Keratinocyte (primary cell): ENCODE data around the gene OPN4.

ENCODE experiments used
- EZH2 ChIP-seq: IDR thresholded peaks from one replicate; pipeline ENCODE4 v1.6.1; 2012; ENCODE audit warnings: inconsistent platforms, mild to moderate bottlenecking, low read length, moderate library complexity
- TF ChIP-seq, protein P1 (sequence below), 3 experiments: IDR thresholded peaks in 1 of 3; conservative IDR thresholded peaks in 1 of 3; optimal IDR thresholded peaks in 1 of 3; 2 replicates in 2 of 3; 3 replicates in 1 of 3; pipeline versions ENCODE3 to v1.5.1; 2011; ENCODE audit warnings: low read length in 3 of 3, mild to moderate bottlenecking in 3 of 3, moderate library complexity in 2 of 3, control low read depth in 1 of 3, inconsistent platforms in 1 of 3; ENCODE audit not compliant: insufficient read depth in 2 of 3; ENCODE audit errors: extremely low read depth in 1 of 3

DNA sequence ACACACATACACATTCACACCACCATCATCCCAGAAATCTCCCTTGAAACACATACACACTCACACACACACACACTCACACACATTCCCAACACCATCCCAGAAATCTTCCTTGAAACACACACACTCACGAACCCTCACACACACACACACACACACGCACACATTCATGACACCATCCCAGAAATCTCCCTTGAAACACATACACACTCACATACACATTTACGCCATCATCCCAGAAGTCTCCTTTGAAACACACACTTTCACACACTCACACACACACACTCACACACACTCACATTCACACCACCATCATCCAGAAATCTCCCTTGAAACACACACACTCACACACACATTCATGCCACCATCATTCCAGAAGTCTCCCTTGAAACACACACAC lies 360 bp upstream of the OPN4 start:
- TF ChIP-seq, protein P1, sequence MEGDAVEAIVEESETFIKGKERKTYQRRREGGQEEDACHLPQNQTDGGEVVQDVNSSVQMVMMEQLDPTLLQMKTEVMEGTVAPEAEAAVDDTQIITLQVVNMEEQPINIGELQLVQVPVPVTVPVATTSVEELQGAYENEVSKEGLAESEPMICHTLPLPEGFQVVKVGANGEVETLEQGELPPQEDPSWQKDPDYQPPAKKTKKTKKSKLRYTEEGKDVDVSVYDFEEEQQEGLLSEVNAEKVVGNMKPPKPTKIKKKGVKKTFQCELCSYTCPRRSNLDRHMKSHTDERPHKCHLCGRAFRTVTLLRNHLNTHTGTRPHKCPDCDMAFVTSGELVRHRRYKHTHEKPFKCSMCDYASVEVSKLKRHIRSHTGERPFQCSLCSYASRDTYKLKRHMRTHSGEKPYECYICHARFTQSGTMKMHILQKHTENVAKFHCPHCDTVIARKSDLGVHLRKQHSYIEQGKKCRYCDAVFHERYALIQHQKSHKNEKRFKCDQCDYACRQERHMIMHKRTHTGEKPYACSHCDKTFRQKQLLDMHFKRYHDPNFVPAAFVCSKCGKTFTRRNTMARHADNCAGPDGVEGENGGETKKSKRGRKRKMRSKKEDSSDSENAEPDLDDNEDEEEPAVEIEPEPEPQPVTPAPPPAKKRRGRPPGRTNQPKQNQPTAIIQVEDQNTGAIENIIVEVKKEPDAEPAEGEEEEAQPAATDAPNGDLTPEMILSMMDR (optimal IDR thresholded peaks at IDR 0.05 in 1 of 3, IDR thresholded peaks at IDR 0.05 in 1 of 3, conservative IDR thresholded peaks at IDR 0.05 in 1 of 3; ENCODE audit: extremely low read depth in 1 of 3, insufficient read depth in 2 of 3, low read length in 3 of 3), result no peak
- no peak for TF ChIP-seq EZH2
